Lower leg skin (tissue), 3 donors: Measurements from ENCODE around the gene MYO10.

Source experiments
- POLR2A ChIP-seq, 2 donors: fragments of 450-650 bp; IDR thresholded peaks; one replicate each; pipeline ENCODE4 v1.6.1; 2016 to 2017; ENCODE audit warnings: antibody characterized with exemption in 2 of 2, mild to moderate bottlenecking in 1 of 2, moderate library complexity in 1 of 2
- TF ChIP-seq, protein P1 (sequence below), 3 donors: fragments of 450-650 bp; IDR thresholded peaks; one replicate each; pipeline ENCODE4 v1.5.1; 2016; ENCODE audit warnings: antibody characterized with exemption in 3 of 3, mild to moderate bottlenecking in 3 of 3, moderate library complexity in 2 of 3

- TF ChIP-seq, protein P1, sequence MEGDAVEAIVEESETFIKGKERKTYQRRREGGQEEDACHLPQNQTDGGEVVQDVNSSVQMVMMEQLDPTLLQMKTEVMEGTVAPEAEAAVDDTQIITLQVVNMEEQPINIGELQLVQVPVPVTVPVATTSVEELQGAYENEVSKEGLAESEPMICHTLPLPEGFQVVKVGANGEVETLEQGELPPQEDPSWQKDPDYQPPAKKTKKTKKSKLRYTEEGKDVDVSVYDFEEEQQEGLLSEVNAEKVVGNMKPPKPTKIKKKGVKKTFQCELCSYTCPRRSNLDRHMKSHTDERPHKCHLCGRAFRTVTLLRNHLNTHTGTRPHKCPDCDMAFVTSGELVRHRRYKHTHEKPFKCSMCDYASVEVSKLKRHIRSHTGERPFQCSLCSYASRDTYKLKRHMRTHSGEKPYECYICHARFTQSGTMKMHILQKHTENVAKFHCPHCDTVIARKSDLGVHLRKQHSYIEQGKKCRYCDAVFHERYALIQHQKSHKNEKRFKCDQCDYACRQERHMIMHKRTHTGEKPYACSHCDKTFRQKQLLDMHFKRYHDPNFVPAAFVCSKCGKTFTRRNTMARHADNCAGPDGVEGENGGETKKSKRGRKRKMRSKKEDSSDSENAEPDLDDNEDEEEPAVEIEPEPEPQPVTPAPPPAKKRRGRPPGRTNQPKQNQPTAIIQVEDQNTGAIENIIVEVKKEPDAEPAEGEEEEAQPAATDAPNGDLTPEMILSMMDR (IDR thresholded peaks at IDR 0.05): no peak
- no peak for TF ChIP-seq POLR2A (IDR thresholded peaks at IDR 0.05)
Measured at GRCh38 chr5:16784843-16785791, 151.0 kb downstream of the MYO10 start.
